A673 (cell line): ENCODE measurements around the gene C10orf62. TPM values are rescaled to one million over a fixed set of nuclear protein-coding genes. Genes with fewer than 3 reads are reported as not detected.

Experiments
- BruUV-seq: library from RNA; stranded (reverse); fragments of 400-500 nt; replicated peaks from 2 replicates; lab custom pipeline; 2021; lab: Mats Ljungman, UMichigan
- CTCF ChIA-PET: fragments of 300-600 bp; sonication (Branson Sonifier 250); formaldehyde crosslinking; loops from one replicate; lab custom pipeline; 2022; ENCODE audit warnings: antibody characterized with exemption; lab: Charles Lee
- POLR2A ChIA-PET: fragments of 300-600 bp; sonication (Branson Sonifier 250); formaldehyde crosslinking; loops from one replicate; lab custom pipeline; 2022; ENCODE audit warnings: antibody characterized with exemption; ENCODE audit not compliant: low non-redundant PET; lab: Charles Lee
- DNase-seq: peaks from one replicate; pipeline ENCODE4 v3.0.0-alpha.2; 2015; ENCODE audit warnings: low spot score
- H3K27ac ChIP-seq: fragments of 200-600 bp; sonication (generic); 2 replicates; pipeline ENCODE4 v1.5.1; 2016; ENCODE audit warnings: mixed run types, low read depth, mild to moderate bottlenecking, mixed read lengths, antibody characterized with exemption, low read length; ENCODE audit not compliant: poor library complexity, severe bottlenecking
- H3K27me3 ChIP-seq: fragments of 200-600 bp; sonication (generic); replicated peaks from 2 replicates; pipeline ENCODE4 v1.6.1; 2017; ENCODE audit warnings: mixed run types, low read depth, mild to moderate bottlenecking, mixed read lengths, antibody characterized with exemption, low read length; ENCODE audit not compliant: insufficient read depth, poor library complexity
- H3K36me3 ChIP-seq: fragments of 200-600 bp; sonication (generic); 2 replicates; pipeline ENCODE4 v1.6.1; 2016; ENCODE audit warnings: mixed run types, mild to moderate bottlenecking, mixed read lengths, antibody characterized with exemption, low read length; ENCODE audit not compliant: insufficient read depth, poor library complexity, severe bottlenecking
- H3K4me1 ChIP-seq: fragments of 200-600 bp; sonication (generic); 2 replicates; pipeline ENCODE4 v1.6.1; 2017; ENCODE audit warnings: mixed run types, mild to moderate bottlenecking, mixed read lengths, antibody characterized with exemption, low read length; ENCODE audit not compliant: insufficient read depth, poor library complexity, severe bottlenecking
- H3K4me3 ChIP-seq: fragments of 200-600 bp; sonication (generic); 2 replicates; pipeline ENCODE4 v1.5.1; 2016; ENCODE audit warnings: low read depth, mixed run types, mild to moderate bottlenecking, mixed read lengths, low read length; ENCODE audit not compliant: poor library complexity, severe bottlenecking
- H3K9me3 ChIP-seq: fragments of 200-600 bp; sonication (generic); 2 replicates; pipeline ENCODE4 v1.6.1; 2016; ENCODE audit warnings: mixed run types, low read depth, mild to moderate bottlenecking, mixed read lengths, antibody characterized with exemption, low read length; ENCODE audit not compliant: poor library complexity, severe bottlenecking
- EZH2 ChIP-seq: fragments of 200-600 bp; sonication (generic); IDR thresholded peaks from 2 replicates; pipeline ENCODE4 v1.6.1; 2017; ENCODE audit warnings: borderline replicate concordance, low read depth, mild to moderate bottlenecking, mixed read lengths, antibody characterized with exemption, low read length; ENCODE audit not compliant: poor library complexity, severe bottlenecking
- intact Hi-C: fragments of 100-400 bp; cut with micrococcal nuclease; formaldehyde crosslinking; loops from one replicate; pipeline ENCODE4 v1.10.0; 2022; ENCODE audit not compliant: unreplicated experiment
- total RNA-seq: library from RNA; stranded (reverse); gene quantifications from 2 replicates; pipeline ENCODE4 v1.2.3, GENCODE V29; 2021
- TF ChIP-seq, protein P1 (sequence below): fragments of 300-800, 200-600 bp; sonication (generic); conservative IDR thresholded peaks from 2 replicates; pipeline ENCODE4 v1.5.1; 2017; ENCODE audit warnings: low read depth, mild to moderate bottlenecking, antibody characterized with exemption, low read length, moderate library complexity, mixed read lengths

C10orf62 gene
- total RNA-seq, 1 experiment from 2014 or later: not detected

DNA sequence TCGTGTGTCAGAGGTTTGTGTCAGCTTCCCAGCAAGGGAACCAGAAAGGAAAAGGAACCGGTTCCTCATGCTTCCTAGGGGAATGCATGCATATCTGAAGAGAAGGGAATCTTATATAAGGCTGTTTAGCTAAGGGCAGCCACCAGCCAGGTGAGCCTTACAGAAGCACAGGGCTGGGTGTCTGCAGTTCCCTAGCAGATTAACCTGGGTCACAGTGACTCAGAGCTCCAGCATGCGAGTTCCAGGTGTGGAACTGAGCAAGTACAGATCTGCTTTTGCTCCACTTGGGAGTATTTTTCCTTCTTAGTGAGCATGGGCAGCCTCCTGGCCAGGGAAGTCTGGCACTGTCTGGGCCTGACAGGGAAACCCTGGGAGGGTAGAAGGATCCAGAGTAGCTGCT, 17.9 kb upstream of the C10orf62 start:
- ChIA-PET CTCF (interaction anchor here (1.1 to 1.2 kb wide), 2 partner anchors 19 to 37 kb away, joined by 3 read pairs; no protein-coding TSS in a partner anchor), POLR2A (no interaction called here)
- H3K4me3 ChIP-seq: no peak overlapping the region
- BruUV-seq: no TSS peak
- no peak overlapping the region for H3K27ac ChIP-seq
- intact Hi-C loops: loop anchor here (5.0 kb wide), 1 partner anchor 161 kb away; no protein-coding TSS in a partner anchor
- no peak for TF ChIP-seq EZH2
- TF ChIP-seq, protein P1, sequence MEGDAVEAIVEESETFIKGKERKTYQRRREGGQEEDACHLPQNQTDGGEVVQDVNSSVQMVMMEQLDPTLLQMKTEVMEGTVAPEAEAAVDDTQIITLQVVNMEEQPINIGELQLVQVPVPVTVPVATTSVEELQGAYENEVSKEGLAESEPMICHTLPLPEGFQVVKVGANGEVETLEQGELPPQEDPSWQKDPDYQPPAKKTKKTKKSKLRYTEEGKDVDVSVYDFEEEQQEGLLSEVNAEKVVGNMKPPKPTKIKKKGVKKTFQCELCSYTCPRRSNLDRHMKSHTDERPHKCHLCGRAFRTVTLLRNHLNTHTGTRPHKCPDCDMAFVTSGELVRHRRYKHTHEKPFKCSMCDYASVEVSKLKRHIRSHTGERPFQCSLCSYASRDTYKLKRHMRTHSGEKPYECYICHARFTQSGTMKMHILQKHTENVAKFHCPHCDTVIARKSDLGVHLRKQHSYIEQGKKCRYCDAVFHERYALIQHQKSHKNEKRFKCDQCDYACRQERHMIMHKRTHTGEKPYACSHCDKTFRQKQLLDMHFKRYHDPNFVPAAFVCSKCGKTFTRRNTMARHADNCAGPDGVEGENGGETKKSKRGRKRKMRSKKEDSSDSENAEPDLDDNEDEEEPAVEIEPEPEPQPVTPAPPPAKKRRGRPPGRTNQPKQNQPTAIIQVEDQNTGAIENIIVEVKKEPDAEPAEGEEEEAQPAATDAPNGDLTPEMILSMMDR: no peak
- H3K4me1 ChIP-seq: no peaks in the 10 kb centered on the region
- DNase-seq: no peak
- no peaks in the 10 kb centered on the region for H3K36me3 ChIP-seq
- no peaks in the 10 kb centered on the region for H3K9me3 ChIP-seq
- H3K27me3 ChIP-seq: no peaks in the 10 kb centered on the region

DNA sequence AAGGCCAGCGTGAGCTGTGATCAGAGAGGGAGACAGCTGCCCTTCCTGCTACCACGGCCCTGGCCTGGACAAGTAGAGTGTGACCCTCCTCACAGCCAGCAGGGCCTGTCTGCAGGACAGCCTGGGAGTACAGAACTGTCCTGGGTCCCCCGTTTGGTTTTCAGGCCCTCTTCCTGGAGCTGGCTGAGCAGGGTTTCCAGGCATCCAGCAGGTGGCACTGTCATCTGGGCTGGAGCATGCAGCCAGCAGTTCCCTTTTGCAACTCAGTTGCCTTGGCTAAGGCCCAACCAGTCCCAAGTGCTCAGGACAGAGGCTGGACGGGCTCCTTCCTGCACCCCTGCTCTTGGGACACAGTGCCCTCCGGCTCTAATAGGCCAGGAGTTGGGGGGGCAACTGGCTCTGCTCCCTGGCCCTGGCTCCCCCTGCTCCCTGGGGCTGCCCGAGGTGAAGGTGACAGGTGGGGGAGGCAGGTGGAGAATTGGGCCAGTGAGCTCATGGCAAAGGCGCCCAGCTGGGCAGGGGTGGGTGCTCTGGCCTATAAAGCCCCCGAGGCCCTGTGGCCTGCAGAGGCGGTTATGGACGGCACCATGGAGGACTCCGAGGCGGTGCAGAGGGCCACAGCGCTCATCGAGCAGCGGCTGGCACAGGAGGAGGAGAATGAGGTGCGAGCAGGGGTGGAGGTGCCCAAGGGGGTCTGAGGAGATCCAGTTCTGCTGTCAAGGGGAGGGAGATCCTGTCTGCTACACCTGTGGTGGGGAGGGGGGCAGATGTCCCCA, 17.1 kb upstream of the C10orf62 start, which contains the start of gene ANKRD2:
Gene ANKRD2 (plus strand): TSS at position 566 of the 776 bp plus-strand sequence. CDS start 10 bp downstream, at position 576.
- intact Hi-C loops: loop anchor here (5.0 kb wide), 1 partner anchor 160 kb away; no protein-coding TSS in a partner anchor
- Histone ChIP-seq H3K9me3 (no peaks in the 10 kb centered on the region), H3K27me3 (no peaks in the 10 kb centered on the region), H3K4me3 (no peak within 1 kb of the TSS), H3K36me3 (no peaks in the 10 kb centered on the region), H3K27ac (no peak within 1 kb of the TSS), H3K4me1 (no peaks in the 10 kb centered on the region)
- no TSS peak for BruUV-seq
- ChIA-PET CTCF (interaction anchor here (1.1 to 1.2 kb wide), 2 partner anchors 19 to 36 kb away, joined by 3 read pairs; no protein-coding TSS in a partner anchor), POLR2A (no interaction called here)
- peak; percentile 77 for DNase-seq
- no peak for TF ChIP-seq EZH2
- TF ChIP-seq, protein P1: peak; percentile 96

DNA sequence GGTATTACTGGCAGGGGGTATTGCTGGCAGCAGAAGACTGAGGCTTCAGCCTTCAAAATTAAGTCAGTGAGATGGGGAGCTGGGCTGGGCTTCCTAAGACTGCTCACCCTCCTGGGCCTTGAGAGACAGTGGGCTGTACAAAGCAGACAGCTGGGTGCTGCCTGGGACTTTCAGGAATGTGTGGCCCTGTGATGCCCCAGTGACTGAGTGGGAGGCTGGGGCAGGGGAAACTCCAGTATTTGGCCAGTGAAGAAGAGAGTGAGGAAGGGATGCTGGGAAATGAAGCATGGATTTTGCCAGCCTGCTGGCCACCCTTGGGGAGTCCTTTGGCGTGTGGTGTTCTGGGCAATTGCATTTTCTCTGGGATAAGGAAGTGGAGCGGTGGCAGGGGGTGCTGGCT, 16.5 kb upstream of the C10orf62 start:
- intact Hi-C loops: loop anchor here (5.0 kb wide), 1 partner anchor 159 kb away; no protein-coding TSS in a partner anchor
- CTCF ChIA-PET: no interaction called here
- POLR2A ChIA-PET: no interaction called here
- no peak overlapping the region for H3K4me3 ChIP-seq
- TF ChIP-seq EZH2: no peak
- TF ChIP-seq, protein P1: no peak
- no peaks in the 10 kb centered on the region for H3K36me3 ChIP-seq
- H3K27ac ChIP-seq: no peak overlapping the region
- H3K9me3 ChIP-seq: no peaks in the 10 kb centered on the region
- no TSS peak for BruUV-seq
- DNase-seq: no peak
- H3K27me3 ChIP-seq: no peaks in the 10 kb centered on the region
- H3K4me1 ChIP-seq: no peaks in the 10 kb centered on the region
